GM12891 (cell line): ENCODE results near the gene TMEM272.

Experiments used
- PAX5 ChIP-seq: IDR thresholded peaks from 2 replicates; pipeline ENCODE4 v1.6.1; 2011; ENCODE audit warnings: low read length, moderate library complexity, mild to moderate bottlenecking; ENCODE audit not compliant: insufficient read depth, severe bottlenecking
- POLR2A ChIP-seq: IDR thresholded peaks from 2 replicates; pipeline ENCODE4 v1.6.1; 2011; ENCODE audit warnings: low read depth, low read length, control low read depth
- POLR2AphosphoS5 ChIP-seq: IDR thresholded peaks from 2 replicates; pipeline ENCODE4 v1.6.1; 2011; ENCODE audit warnings: low read depth, low read length, control low read depth
- POU2F2 ChIP-seq: IDR thresholded peaks from 2 replicates; pipeline ENCODE4 v1.6.1; 2011; ENCODE audit warnings: low read depth, mild to moderate bottlenecking, control low read depth, low read length, moderate library complexity
- SPI1 ChIP-seq: IDR thresholded peaks from 2 replicates; pipeline ENCODE4 v1.6.1; 2011; ENCODE audit warnings: low read depth, low read length, control low read depth
- TAF1 ChIP-seq: IDR thresholded peaks from 2 replicates; pipeline ENCODE4 v1.6.1; 2011; ENCODE audit warnings: low read depth, low read length, control low read depth

DNA sequence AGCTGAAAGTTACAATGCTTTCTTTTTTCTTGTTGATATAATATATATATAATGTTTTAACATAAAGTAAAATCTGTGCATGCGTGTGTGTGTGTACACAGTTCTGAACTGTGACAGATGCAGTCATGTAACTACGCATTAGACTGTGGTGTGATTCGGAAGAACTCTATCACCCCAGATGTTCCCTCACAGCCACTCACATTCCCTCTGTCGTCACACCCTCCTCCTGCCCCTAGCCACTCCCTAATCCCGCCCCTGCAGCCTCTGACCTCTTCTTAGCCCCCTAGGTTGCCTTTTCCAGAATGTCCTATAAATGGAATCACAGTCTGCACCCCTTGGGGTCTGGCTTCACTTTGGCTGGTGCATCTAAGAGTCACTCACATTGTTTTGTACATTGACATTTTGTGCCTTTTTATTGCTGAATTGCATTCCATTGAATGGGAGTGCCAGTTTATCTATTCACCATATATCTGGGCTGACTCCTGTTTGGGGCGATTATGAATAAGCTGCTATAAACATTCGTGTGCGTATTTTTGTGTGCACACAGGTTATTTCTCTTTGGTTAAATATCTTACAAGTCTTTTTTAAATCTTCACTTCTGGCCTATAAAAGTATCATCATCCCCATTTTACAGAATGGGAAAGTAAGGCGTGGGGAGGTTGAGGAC, 61.4 kb downstream of the TMEM272 start:
- no peak for TF ChIP-seq POLR2A
- no peak for TF ChIP-seq POU2F2
- TF ChIP-seq POLR2AphosphoS5 = no peak
- TF ChIP-seq TAF1 = no peak
- TF ChIP-seq SPI1 = no peak
- TF ChIP-seq PAX5 = no peak
